GM18873 (cell line): Measurements from ENCODE around the gene PTPRN2.

Experiments
- ATAC-seq: cut with Tn5 transposase; IDR thresholded peaks from one replicate; pipeline ENCODE4 v1.9.1; 2021; ENCODE audit warnings: mild to moderate bottlenecking, moderate library complexity, moderate number of reproducible peaks; ENCODE audit not compliant: unreplicated experiment, low FRiP score

The PTPRN2 gene

DNA sequence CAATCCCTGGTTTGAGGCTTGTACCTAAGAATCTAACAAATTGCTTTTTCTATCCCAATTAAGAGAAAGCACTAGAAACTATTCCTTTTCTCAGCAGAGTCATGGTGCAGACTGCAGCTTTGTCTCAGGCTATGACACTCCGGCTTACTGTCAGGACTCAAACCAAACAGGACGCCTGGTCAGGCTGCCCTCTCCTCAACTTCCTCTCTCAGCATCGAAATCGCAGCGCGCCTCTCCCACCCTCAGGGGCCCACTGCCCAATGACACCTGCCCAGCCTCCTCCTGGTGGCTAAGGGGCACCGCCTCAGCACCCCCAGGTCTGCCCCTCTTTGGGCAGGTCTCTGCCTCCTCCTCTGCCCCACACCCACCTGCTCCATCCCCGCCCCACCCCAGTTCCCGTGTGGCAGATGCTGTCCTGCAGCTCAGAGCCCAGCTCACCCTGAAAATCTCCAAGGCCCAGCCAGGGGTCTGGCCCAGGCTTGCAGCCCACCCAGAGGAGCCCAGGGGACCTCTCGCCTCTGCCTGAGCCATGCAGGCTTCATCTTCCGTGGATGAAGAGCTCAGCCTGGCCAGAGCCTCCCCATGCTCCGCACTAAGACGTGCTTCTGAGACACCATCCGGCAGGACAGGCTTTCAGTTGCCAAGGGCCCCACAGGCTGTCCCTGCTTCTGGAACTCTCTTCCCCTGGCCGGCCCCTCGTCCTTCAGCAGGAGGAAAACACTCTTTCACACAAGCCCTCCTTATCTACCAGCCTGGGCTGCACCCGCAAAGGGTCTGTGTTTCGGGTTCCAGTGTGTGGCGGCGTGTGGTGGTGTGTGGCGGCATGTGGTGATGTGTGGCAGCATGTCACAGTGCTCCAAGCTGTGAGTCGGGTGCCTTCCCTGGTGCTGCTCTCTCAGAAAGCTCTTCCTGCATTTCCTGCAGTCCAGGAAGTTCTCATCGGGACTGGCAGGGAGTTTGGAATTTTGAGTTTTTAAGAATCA lies 16.4 kb upstream of the PTPRN2 start:
- ATAC-seq, result peak; percentile 5

DNA sequence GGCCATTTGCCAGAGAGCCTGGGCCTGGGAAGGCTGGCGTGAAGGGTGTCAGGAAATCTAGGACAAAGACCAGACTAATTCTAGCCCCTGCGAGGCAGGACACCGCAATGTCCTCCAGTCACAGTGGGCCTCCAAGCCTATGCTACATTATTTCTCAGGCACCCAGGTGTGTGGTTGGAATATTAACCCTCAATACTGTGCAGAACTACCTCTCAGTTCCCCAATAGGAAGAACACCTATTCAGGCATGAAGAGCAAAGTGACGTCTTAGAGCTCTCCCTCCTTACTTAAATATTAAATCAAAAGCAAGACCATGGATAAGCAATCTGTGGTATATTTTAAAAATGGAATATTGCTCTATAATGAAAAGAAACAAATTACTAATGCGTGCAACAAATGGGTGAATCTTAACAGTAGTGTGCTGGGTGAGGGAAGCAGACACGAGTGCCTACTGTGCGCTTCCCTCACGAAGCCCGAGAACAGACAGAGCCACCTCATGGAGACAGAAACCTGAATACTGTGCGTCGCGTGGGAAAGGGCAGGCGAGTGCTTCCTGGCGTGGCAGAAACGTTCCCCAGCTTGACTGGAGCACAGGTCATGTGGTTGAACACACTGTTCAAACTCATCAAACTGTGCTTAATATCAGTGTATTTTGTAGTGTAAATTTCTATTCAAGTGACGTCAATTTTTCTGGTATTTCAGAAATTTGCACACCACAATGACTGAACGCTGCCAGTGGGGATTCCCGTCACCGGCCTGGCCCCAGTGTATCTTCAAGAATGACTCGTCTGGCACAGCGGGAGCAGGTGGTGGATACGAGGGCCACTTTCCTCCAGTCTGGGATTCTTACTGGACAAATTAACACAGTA lies 15.5 kb upstream of the PTPRN2 start:
- ATAC-seq, result peak; percentile 69

DNA sequence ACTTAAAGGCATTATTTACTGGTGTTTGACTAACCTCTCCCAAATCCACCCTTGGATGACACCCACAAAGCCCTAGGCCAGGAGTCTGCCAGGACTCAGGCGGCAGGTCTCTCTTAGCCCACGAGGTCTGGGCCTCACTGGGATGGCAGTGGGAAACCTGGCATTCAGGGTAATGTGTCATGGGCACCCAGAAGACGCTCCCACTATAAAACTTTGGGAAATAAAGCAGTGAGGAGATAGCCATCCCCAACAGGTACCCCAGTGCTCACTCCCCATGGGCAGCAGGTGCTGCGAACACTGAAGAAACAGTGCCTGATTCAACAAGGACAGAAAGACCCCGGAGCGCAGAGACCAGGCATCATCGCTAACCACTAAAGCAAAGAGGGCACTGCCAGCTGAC lies 14.4 kb upstream of the PTPRN2 start:
- ATAC-seq, result no peak

DNA sequence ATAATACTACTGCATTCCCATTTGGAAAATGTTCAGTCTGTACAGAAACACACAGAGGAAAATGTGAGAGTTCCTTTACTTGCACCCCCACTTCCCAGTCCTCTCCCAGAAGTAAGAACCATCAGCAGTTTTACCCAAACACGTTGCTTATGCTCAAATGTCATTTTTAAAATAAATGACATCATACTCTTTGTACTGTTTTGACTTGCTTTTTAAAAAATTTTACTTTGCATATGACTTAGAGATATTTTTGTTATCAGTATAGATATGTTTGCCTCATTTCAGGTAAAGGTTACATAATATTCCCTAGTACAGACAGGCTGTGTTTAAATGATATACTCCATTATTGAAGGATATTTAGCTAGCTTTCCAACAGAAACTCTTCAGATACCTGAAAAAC lies 13.5 kb upstream of the PTPRN2 start:
- ATAC-seq, result no peak

DNA sequence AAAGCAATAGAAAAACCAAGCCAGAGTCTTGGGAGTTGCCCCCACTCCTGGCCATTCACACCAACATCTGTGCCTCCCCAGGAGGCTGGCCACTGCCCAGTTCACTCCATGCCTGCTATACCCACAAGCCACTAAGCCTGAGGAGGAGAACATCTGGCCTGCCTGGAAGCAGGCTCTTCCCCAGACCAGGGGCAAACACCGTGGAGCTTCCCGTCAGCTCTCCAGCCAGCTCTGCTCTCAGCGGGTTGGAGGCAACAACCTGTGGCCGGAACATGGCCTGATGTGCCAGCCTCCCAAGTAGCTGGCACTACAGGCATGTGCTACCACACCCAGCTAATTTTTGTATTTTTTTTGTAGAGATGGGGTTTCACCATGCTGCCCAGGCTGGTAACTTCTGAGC lies 9.1 kb upstream of the PTPRN2 start:
- ATAC-seq, result no peak

DNA sequence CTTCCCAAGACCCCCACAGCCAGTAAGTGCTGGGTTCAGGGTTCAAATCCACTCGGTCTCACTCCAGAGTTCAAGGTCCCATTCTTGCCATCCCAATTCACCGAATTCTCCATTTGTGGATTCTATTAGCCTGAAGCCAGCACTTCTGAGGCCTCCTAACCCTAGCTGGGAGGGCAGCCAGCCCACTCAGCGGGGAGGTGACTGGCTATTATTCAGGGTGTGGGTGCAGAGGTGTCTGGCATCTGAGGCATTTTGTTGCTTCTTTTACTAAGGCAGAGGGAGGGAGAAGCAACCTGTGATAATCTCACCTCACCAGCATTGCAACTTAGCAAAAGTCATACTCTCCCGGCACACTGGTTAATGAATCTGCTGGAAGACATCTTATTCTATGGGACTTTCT lies 8.7 kb upstream of the PTPRN2 start:
- ATAC-seq, result no peak

DNA sequence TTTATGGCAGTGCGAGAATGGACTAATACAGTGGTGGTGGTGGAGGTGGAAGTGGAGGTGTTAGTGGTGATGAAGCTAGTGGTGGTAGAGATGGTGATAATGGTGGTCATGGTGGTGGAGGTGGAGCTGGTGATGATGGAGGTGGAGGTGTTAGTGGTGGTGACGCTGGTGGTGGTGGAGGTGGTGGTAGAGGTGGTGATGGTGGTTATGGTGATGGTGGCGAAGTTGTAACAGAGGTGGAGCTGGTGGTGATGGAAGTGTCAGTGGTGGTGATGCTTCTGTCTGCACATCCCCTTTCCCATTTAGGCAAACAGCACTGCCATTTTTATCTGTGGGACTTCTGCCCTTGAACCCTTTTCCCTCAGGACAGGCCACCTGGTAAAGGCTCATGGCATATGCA lies 7.4 kb upstream of the PTPRN2 start:
- peak; percentile 56 for ATAC-seq

DNA sequence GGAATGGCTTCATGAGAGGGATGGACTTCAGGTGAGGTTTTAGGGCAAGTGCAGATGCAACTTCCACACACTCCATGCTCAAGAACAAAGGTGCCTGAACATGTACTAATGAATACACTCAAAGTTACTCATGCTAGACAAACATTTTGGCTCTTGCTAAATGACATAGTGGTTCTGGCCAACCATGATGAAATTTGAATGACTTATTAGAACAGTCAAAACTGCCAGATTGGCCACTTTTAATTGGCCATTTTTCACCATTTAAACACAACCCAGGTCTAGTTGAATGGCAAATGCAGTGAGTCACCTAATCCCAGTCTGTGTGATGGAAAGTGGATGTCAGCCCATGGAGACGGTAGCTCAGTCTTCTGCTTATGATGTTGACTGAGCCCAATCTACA lies 4.9 kb upstream of the PTPRN2 start:
- no peak for ATAC-seq

DNA sequence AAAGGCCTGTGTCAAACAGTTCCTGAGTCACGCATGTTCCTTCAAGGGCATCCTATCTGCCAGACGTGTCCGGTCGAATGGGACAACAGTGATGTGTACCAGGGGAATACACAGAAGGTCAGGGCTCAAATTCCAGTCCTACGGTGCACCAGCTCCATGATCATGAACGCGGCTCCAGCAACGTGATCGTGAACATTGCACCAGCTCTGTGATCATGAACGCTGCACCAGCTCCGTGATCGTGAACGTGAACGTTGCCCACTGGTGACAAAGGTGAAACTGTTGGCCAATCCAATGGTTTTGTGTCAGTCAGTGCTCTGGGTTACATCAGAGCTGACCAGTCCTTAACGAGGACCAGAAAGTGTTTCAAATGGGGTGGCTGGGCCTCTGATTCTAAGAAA lies 4.3 kb upstream of the PTPRN2 start:
- no peak for ATAC-seq

DNA sequence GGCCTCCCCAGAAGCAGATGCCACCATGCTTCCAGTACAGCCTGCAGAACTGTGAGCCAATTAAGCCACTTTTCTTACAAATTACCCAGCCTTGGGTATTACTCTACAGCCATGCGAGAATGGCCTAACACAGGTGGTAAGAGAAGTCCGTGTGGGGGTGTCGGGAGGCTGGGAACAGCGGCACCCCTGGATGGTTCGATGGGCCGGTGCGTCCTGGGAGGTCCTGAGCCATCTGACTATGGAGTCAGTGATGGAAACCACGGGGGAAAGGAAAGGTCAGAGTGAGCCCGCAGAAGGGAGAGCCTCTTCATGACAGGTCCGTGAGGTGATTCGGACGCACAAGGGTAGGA lies 2.5 kb upstream of the PTPRN2 start:
- no peak for ATAC-seq

DNA sequence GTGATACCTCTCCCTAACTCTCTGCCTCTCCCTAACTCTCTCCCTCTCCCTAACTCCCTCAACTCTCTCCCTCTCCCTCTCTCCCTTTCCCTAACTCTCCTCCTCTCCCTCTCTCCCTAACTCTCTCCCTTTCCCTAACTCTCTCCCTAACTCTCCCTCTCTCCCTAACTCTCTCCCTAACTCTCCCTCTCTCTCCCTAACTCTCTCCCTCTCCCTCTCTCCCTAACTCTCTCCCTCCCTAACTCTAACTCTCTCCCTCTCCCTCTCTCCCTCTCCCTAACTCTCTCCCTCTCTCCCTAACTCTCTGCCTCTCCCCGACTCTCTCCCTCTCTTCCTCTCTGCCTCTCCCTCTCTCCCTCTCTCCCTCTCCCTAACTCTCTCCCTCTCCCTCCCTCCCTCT lies 2.0 kb upstream of the PTPRN2 start:
- no peak for ATAC-seq

DNA sequence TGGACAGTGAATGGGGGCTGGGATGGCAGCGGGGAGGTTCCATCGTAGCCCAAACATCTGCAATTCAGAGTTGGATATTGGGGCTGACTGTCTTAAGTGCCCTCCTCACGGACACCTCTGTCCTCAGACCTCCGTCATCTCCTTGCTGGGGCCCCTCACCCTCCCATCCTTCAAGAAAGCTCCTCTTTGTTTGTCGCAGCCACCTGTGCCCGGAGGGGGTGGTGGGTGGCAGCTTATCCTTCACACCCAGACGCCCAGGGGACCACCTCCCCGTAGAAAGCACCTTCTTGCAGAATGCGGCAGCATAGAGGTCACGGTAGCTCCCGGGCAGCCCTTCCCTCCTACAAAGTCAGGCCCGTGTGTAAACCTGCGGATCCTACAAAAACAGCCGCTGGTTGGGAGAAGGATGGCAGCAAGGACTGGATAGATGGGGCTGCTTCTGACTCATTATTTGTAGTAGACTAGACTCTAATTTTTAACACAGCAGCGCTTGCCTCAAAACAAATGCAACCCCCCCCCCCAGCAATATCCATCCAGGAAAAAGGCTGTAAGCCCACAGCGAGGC lies 1.3 kb upstream of the PTPRN2 start:
- ATAC-seq, result no peak

DNA sequence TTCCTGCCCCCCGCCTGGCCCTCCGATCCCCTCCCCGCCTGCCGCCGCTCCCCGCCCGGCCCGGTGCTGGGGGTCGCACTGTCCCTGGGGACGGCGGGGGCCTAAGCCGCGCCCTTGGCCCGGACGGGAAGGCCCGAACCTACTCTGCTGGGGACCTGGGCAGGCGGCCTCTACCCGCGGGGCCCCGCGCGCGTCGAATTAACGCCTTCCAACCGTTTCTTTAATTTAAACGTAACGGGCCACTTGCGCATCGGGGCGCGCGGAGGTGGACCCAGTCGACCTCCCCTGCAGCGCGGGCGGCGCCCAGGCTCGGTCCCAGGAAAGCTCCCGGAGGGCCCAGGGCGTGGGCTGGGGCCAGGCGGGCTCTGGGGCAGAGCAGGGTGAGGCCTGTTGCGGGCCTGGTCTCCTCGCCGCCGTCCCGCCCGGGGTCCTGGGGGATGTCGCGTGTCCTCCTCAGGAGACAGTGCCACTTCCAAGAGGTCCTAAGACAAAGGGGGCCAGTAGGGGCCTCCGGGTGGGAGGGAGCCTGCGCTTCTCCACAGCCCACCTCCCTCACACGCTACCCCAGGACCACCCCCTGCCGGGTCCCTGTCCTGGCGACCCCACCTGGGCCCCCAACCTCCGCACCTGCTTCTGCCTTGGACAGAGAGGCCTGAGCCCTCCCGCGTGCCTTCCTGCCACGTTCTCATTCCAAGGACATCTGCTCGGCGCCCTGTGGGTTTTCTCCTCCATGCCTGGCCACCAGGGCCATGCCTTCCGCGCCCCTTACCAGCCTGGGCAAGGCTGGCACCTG lies 658 bp upstream of the PTPRN2 start:
- no peak for ATAC-seq

DNA sequence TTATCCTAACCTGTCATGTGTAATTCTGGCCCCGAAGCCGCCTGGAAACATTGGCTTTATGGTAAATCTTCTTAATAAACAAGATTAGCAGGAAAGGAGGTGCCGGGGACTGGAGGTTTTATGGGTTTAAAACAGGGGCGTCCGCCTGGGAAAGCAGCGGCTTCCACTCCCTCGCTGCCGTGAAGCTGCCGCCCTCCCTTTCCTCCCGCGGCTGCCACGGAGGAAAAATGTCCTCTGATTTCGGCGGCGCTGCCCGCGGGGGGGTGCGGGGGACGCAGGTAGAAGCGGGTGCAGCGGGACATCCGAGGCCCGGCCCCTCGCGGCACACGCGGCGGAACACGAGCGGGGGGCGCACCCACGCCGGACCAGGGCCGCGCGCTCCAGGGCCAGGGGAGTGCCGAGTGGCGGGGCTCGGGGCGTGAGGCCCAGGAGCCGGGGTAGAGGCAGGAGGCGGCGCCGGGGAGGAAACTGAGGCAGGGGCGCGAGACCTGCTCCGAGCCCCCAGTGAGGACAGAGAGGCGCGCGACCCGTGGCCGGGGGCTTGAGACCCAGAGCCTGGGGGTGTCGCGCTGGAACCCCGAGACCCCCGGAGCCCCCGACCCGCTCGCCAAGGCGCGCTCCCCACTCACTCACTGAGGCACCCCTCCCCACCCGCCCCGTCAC lies 993 bp downstream of the PTPRN2 start:
- no peak for ATAC-seq

DNA sequence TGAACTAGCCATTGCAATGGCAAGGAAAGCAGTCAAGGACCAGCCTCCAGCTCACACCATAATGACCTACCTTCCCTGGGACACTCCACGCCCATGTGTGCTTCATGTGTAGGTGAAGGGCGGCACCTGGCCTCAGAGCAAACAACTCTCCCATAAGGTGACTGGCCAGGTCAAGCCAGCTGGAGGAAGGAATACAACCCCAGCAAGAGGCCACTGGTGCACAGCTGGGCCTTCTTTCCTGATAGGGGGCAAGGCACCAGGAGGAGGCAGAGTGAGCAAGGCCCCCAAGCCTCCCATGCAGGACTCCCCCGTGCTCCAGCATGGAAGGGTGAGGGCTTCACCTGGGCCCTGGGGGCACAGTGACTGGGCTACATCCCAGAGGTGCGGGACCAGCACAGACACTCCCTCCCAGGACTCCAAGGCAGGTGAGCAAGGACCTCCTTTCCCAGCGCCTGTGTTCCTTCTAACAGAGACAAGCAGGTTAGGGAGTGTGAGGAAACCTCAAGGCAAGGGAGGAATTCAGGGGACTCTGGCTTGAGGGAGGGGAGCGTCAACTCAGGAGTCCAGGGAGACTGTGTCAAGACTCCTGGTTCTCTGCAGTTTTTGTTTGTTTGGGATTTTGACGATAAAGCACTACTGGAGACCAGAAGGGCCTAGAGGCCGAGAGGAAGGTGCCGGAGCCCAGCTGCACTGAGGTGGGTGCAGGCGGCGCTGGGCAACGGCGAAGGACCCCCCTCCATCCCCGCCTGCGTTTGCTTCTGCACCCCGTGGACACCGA lies 1.7 kb downstream of the PTPRN2 start:
- no peak for ATAC-seq

DNA sequence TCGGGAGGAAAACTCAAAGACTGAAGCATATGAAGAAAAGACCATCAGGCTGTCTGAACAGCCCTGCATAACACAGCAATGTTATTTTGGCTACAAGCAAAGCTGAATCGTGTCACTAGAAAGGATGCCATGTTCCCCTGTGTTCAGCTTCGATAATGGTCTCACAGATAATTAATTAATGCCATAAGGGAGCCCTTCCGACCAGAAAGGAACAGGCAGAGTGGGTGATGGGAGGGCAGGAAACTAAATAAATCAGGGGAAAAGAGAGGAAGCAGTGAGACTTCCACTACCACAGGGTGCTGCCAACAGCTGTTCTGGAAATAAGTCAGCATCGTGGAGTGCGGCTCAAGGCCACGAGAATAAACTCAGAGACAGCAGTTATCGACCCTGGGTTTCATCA lies 3.2 kb downstream of the PTPRN2 start:
- ATAC-seq, result no peak

DNA sequence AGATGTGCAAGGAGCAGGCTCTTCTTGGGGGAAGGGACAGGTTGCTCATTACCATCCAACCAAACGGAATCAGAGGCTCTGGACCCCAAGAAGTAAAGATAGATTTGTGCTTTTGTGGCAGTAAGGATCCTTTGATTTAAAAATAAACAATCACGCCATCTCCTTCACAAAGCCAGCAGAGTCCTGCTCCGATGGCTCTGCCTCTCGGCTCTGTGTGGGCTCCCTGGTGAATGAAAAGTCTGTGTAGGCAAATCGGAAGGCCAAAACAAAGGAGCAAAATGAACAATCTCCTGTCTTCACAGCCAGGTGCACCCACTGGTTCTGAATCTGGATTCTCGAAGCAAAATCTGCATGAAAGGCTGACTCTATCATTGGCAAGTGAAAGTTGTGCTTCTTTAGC lies 3.8 kb downstream of the PTPRN2 start:
- no peak for ATAC-seq

DNA sequence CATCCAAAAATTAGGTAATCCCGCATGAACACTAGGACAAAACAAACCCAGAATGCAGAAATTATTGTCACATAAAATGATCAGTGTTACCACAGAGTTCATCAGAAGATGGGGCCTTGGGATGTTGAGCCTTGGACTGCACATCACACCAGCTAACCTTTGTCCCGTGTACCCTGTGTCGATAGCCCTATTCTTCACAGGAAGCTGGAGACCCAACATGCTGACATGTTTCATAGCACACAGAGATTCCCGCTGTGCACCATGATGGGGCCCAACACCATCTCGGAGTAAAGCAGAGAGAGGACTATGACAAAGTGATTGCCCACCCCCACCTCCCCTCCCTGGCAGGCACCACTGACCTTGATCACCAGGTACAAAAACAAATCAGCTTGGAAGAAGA lies 4.5 kb downstream of the PTPRN2 start:
- ATAC-seq, result no peak

DNA sequence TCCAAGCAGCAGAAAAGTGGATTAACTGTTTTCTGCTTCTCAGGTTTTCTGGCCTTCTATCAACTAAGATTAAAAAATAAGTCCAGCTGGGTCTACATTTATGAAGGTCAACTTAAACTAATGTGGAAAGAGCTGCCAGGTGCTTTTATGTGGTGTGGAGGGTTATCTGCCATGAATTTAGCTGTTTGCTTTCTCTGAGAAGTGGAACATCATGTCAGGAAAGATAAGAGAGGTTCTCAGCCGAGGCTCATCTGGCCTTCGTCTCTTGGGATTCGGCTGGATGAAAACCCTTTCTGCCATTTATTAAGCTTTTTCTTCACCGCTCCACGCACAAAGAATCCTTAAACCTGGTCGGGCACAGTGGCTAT lies 5.5 kb downstream of the PTPRN2 start:
- ATAC-seq, result no peak
